Epithelial cell of proximal tubule (primary cell): ENCODE measurements around the gene NDUFV1. TPM values are rescaled to one million over a fixed set of nuclear protein-coding genes. Genes with fewer than 3 reads are reported as not detected.

Source experiments
- DNase-seq: peaks from one replicate; pipeline ENCODE4 v3.0.0-alpha.2; 2011; ENCODE audit warnings: low read depth
- H3K4me3 ChIP-seq: 2 replicates; pipeline ENCODE4 v1.5.1; 2011; ENCODE audit warnings: low read depth, mild to moderate bottlenecking, low read length
- CTCF ChIP-seq: conservative IDR thresholded peaks from 2 replicates; pipeline ENCODE4 v1.5.1; 2012; ENCODE audit warnings: low read depth, mild to moderate bottlenecking, low read length
- total RNA-seq: library from RNA; depleted of rRNA; stranded (reverse); fragments of >200 nt; gene quantifications from 2 replicates; pipeline ENCODE4 v1.2.3, GENCODE V29; 2015

The NDUFV1 gene
- total RNA-seq, 1 donor from 2014 or later, result 226 TPM

DNA sequence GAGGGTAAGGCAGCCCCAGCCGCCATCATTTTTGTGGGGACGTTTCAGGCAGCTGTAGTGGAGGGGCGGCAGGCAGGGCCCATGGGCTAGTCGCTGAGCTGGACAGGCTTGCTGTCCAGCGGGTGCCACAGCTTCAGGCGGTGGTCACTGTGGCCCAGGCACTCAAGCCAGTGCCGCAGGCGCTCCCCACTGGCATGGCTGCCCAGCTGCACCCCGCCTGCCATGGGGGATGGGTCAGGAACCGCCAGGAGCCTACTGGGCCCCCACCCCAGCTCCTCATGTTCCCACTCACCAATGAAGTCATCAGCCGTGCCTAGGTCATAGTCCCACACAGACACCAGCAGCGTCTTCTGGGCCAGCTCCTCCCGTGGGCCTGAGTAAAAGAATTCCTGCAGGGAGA, 6.0 kb downstream of the NDUFV1 start:
- no peak for DNase-seq
- TF ChIP-seq CTCF, result no peak
- H3K4me3 ChIP-seq, result no peak overlapping the region

DNA sequence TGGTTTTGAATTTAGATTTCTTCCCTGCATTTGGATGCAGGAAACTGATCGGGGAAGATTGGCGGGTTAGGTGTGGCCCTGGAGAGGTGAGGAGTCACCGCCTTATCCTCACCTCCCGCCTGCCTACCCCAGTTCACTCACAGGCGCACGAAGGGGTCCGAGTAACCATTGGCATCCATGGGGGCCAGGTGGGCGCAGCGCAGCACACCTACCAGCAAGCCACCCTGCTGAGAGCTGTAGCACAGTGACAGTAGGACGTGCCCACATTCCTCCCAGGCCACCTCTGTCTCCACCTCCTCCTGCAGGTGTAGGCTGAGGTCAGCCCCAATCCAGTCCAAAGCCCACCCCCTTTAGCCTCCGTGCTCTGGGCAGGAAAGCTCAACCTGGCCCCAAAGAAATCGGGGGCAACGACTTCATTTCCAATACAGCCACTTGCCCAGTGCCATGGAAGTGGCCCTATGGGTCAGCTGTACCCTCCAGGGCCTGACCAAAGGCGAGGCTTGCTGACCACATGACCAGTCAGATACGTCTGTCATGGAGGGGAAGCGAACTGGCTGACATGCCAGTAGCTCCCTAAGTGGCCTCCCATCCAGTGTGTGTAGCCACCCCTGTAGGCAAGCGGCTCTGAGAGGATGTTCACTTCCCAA, 6.7 kb downstream of the NDUFV1 start:
- H3K4me3 ChIP-seq, result no peak overlapping the region
- no peak for DNase-seq
- TF ChIP-seq CTCF, result no peak

GRCh38 chr11:67613960-67614715, 7.4 kb downstream of the NDUFV1 start:
- H3K4me3 ChIP-seq, result peak overlapping the region; percentile 42
- peak; percentile 68 for TF ChIP-seq CTCF
- DNase-seq, result no peak

DNA sequence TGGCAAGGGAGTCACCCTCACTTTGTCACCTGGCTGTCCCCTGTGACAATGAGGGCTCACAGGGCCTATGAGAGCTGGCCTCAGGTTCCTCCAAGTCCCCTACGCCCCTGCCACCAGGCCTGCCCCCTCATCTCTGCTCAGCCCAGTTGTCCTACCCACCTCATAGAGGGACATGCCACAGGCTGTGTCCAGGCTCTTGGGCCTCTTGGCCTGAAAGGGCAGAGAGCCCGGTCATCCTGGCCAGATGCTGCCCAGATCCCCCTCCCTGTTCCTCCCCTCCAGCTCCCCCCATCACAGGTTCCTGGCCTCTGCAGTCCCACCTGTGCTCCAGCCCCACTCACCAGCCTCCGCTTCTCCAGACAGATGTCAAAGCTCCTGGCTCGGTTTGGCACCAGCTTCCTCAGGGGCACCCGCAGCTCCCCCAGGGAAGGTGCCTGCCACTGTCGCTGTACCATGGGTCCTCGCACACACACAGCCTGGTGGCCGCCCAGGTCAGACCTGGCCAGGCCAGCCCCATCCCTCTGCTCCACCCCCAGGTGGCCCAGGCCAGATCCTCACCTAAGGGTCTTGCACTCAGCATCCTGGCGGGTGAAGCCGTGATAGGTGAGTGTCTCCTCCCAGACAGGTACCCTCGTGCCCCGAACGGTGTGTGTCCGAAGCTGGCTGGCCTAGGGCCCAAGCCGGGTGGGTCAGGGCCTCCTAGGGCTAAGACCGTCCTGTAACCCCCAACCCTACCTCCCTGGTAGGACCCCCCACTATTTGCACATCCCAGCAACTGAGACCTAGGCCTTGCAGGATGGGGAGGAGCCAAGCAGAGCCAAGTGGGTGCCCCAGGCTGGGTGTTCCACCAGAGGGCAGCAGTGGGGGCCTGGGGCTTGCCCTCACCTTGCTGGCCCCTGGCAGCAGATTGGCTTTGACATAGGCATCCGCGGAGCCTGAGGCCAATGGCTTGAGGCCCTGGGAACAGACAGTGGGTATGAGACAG, 8.3 kb downstream of the NDUFV1 start:
- no peak for DNase-seq
- peak; percentile 66 for TF ChIP-seq CTCF
- no peak overlapping the region for H3K4me3 ChIP-seq

DNA sequence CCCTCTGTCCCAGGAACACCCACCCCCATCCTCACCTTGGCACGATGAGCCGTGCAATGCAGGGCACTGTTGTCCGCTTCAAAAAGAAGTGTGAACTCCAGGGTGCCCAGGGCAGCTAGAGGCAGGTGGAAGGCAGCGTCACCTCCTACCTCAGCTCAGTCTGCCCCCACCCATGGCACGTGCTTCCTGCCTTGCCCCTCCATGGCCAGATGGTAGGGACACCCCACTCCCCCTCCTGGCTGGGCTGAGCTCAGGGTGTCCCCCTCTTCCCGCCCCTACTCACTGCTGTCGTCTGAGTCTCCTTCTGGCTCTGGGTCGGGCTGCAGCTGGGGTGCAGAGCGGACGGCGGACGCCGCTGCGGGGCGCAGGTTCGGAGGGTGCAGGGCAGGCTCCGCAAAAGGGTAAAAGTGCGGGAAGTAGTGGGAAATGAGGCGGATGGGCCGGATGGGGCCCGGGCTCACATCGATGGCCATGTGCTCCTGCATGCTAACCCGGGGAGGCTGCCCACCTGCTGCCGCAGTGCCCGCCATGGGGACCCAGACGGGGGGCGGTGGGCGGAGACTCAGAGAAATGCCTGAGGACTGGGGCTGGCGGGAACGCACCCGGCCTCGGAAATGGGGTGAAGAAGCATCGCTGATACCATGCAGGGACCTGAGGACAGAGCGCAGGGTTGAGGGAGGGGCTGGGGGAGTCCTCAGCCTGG, 9.1 kb downstream of the NDUFV1 start:
- no peak for TF ChIP-seq CTCF
- no peak overlapping the region for H3K4me3 ChIP-seq
- DNase-seq, result no peak
